Pancreas (tissue), 10 donors: ENCODE results near the gene ANP32A. TPM values are rescaled to one million over a fixed set of nuclear protein-coding genes. Genes with fewer than 3 reads are reported as not detected.

Experiments used
- ATAC-seq, 4 donors: fragments of 200-7000 bp; cut with Tn5 transposase; one replicate each; pipeline versions ENCODE4 v1.8.0 to v1.9.1; 2020; ENCODE audit warnings: mild to moderate bottlenecking in 4 of 4, moderate library complexity in 4 of 4
- DNase-seq, 6 donors: peaks; one replicate each; pipeline ENCODE4 v3.0.0-alpha.2; 2020
- FAIRE-seq: peaks from 2 replicates; lab custom pipeline; 2012; peaks lifted over from hg19 to GRCh38; lab: Jason Lieb, UNC
- H3K27ac ChIP-seq, 4 donors: fragments of 200-600 bp; sonication (generic); 1 replicate in 3 of 4; 2 replicates in 1 of 4; pipeline versions ENCODE4 v1.5.0 to v1.8.0; 2020
- H3K27me3 ChIP-seq, 4 donors: fragments of 200-600 bp; one replicate each; pipeline ENCODE4 v1.8.0; 2021
- H3K36me3 ChIP-seq, 3 donors: fragments of 200-600 bp; sonication (generic) in 1 of 3; one replicate each; pipeline versions ENCODE4 v1.5.0 to v1.8.0; 2020 to 2021
- H3K4me1 ChIP-seq, 3 donors: fragments of 200-600 bp; one replicate each; pipeline ENCODE4 v1.8.0; 2021
- H3K4me3 ChIP-seq, 4 donors: fragments of 200-600 bp; sonication (generic) in 2 of 4; one replicate each; pipeline versions ENCODE4 v1.5.0 to v1.8.0; 2020 to 2021
- H3K9me3 ChIP-seq, 4 donors: fragments of 200-600 bp; one replicate each; pipeline ENCODE4 v1.8.0; 2021
- WGBS, 2 donors: extraction: QIAGEN DNeasy Blood & Tissue Kit; methylation state at CpG; one replicate each; pipeline ENCODE4 v1.1.7; 2013; 5-methylcytosine and 5-hydroxymethylcytosine counted together
- intact Hi-C, 3 donors: fragments of 100-400 bp; cut with DNase I; formaldehyde crosslinking; loops; one replicate each; pipeline versions ENCODE4 v1.11.1 to v1.14.2; 2022
- polyA plus RNA-seq, 2 donors: library from polyadenylated mRNA; stranded (reverse); fragments of 200-250 nt; gene quantifications; one replicate each; pipeline ENCODE4 v1.2.3, GENCODE V29; 2013
- total RNA-seq, 6 donors: library from RNA; stranded (reverse); fragmentation: NEBNext Ultra II Directional in 4 of 6; extraction: Animal tissue kit (Norgen Biotek cat#: 25700) in 4 of 6; gene quantifications; one replicate each; pipeline versions ENCODE4 v1.2.1 to v1.2.4, GENCODE V29; 2021 to 2023
- TF ChIP-seq, protein P1 (sequence below), 4 donors: fragments of 200-600 bp; sonication (generic) in 3 of 4; IDR thresholded peaks; one replicate each; pipeline versions ENCODE4 v1.5.0 to v1.8.0; 2021; ENCODE audit warnings: antibody characterized with exemption in 4 of 4
- donor health status: healthy with polysubstance abuse.
- donor health status: DM: no; HTN: no; CAD: no; lungs with moderate emphysema.
- donor health status: DM: no; HTN: no; CAD: no.
- donor health status: control.
- donor health status: control.
- donor health status: Bipolar disorder and iron deficiency.
- donor health status: DM: yes; HTN: yes; CAD: no.
- donor health status: DM: no; HTN: no; CAD: no.
- donor health status: DM: no; HTN: no; CAD: no.
- donor health status: DM: yes; HTN: yes; CAD: no.

ANP32A gene
- total and polyA plus RNA-seq, 8 donors, result 26.0 to 64.3 (median 41.3) TPM

DNA sequence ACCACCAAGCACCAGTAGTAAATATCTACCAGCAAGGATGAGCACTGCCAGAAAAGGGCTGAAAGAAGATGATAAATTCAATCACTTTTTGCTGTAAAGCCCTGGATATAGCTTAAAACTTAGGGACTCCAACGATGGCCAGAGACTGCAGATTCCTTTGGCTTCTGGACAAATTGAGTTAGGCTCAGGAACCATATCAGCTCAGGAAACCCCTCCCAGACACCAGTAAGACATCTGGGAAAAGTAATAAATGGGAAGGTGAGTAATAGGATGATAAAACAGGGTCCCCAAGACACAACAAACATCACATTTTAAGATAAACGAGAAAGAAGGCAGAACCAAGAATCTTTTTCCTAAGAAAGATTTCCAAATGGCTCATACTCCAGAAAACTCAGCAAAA is 65.0 kb downstream of the ANP32A start:
- intact Hi-C loops, result no loop called here
- H3K4me3 ChIP-seq, result no peak overlapping the region
- no peaks in the 10 kb centered on the region for H3K27me3 ChIP-seq
- H3K9me3 ChIP-seq, result no peaks in the 10 kb centered on the region
- H3K27ac ChIP-seq, result no peak overlapping the region
- ATAC-seq (no peak), FAIRE-seq (no peak), DNase-seq (no peak)
- 36% methylated on average over 2 of the region's 2 CpGs for WGBS, 2 donors
- H3K36me3 ChIP-seq, result no peaks in the 10 kb centered on the region
- TF ChIP-seq, protein P1, sequence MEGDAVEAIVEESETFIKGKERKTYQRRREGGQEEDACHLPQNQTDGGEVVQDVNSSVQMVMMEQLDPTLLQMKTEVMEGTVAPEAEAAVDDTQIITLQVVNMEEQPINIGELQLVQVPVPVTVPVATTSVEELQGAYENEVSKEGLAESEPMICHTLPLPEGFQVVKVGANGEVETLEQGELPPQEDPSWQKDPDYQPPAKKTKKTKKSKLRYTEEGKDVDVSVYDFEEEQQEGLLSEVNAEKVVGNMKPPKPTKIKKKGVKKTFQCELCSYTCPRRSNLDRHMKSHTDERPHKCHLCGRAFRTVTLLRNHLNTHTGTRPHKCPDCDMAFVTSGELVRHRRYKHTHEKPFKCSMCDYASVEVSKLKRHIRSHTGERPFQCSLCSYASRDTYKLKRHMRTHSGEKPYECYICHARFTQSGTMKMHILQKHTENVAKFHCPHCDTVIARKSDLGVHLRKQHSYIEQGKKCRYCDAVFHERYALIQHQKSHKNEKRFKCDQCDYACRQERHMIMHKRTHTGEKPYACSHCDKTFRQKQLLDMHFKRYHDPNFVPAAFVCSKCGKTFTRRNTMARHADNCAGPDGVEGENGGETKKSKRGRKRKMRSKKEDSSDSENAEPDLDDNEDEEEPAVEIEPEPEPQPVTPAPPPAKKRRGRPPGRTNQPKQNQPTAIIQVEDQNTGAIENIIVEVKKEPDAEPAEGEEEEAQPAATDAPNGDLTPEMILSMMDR (IDR thresholded peaks at IDR 0.05), result no peak
- no peaks in the 10 kb centered on the region for H3K4me1 ChIP-seq

DNA sequence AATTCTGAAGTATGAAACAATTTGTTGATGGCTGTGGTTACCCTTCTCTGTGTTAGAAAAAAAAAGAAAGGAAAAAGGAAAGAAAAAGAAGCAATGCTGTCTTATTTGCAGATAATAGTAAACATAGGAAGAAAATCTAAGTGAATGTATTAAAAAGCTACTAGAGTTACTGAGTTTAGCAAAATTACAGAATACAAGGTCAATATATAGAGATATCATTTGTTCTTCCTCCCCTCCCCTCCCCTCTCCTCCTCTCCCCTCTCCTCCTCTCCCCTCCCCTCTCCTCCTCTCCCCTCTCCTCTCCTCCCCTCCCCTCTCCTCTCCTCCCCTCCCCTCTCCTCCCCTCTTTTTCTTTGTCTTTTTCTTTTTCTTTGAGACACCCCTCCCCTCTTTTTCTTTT is 69.1 kb downstream of the ANP32A start:
- Histone ChIP-seq H3K9me3 (no peaks in the 10 kb centered on the region), H3K27ac (no peak overlapping the region), H3K4me1 (no peaks in the 10 kb centered on the region), H3K36me3 (no peaks in the 10 kb centered on the region), H3K27me3 (no peaks in the 10 kb centered on the region), H3K4me3 (no peak overlapping the region)
- ATAC-seq, result no peak
- intact Hi-C loops, result no loop called here
- TF ChIP-seq, protein P1 (IDR thresholded peaks at IDR 0.05), result no peak
- no peak for DNase-seq
- FAIRE-seq, result no peak

DNA sequence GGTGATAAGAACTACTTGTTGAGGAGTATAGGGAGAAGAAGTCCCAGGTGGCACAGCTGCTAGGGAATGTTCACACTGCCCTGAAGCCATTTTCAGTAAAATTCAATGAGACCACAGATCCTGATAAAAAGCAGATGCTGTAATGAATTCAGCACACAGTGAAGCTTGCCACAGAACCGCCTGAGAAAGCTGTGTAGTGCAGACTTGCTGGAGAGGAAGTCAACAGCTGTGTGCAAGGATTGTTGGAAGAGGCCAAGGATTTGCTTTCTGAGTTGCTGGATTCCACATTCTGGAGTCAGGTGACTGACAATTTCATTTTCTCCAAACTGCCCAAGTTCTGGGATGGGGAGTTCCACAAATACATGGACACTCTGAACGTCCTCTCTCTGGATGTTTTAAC is 70.9 kb downstream of the ANP32A start:
- no peaks in the 10 kb centered on the region for H3K4me1 ChIP-seq
- H3K9me3 ChIP-seq, result no peaks in the 10 kb centered on the region
- WGBS, 2 donors, result 72 to 81% methylated on average over 2 of the region's 2 CpGs
- no peak for DNase-seq
- no peak for ATAC-seq
- H3K27me3 ChIP-seq, result no peaks in the 10 kb centered on the region
- no peak overlapping the region for H3K4me3 ChIP-seq
- TF ChIP-seq, protein P1 (IDR thresholded peaks at IDR 0.05), result no peak
- intact Hi-C loops, result no loop called here
- H3K27ac ChIP-seq, result no peak overlapping the region
- no peaks in the 10 kb centered on the region for H3K36me3 ChIP-seq
- no peak for FAIRE-seq

DNA sequence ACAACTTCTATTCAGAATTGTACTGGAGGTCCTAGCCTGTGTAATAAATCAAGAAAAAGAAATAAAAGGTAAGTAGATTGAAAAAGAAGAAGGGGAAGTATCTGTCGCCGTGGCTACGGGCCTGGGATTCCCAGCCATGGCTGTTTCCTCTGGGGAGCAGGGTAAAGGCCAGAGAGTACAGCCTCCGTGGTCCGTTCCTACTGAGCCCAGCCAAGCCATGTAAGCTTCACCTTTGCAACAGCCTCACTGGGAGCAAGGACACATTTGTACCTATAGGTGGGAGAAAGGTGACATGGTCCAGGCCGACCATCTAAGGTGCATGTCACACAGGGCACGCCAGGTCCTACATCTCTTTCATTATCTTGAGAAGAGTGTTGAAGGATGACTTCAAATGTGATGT is 71.3 kb downstream of the ANP32A start:
- no peak for DNase-seq
- TF ChIP-seq, protein P1 (IDR thresholded peaks at IDR 0.05), result no peak
- Histone ChIP-seq H3K36me3 (no peaks in the 10 kb centered on the region), H3K27me3 (no peaks in the 10 kb centered on the region), H3K9me3 (no peaks in the 10 kb centered on the region), H3K4me1 (no peaks in the 10 kb centered on the region), H3K27ac (no peak overlapping the region), H3K4me3 (no peak overlapping the region)
- no peak for FAIRE-seq
- 82 to 86% methylated on average over 7 of the region's 7 CpGs for WGBS, 2 donors
- no peak for ATAC-seq
- intact Hi-C loops, result no loop called here

DNA sequence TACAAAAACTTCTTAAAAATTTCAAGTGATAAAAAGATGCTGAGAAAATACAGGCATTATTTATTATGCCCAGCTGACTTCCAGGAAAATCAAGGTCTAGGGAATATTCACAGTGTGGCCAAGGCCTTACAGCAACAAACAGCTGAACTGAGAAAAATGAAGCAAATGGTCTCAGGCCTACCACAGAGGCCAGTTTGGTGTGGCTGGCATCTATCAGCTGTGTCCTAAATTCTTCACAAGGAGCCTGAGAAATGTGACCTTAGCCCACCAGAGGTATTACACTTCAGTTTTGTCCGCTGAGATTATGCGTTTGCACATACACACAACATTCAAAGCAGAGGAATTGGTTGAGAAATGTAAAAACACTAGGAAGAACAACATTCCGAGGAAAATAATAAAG is 77.4 kb downstream of the ANP32A start:
- 93% methylated on average over 3 of the region's 3 CpGs for WGBS, 2 donors
- no peaks in the 10 kb centered on the region for H3K36me3 ChIP-seq
- intact Hi-C loops, result no loop called here
- TF ChIP-seq, protein P1 (IDR thresholded peaks at IDR 0.05), result no peak
- no peak overlapping the region for H3K4me3 ChIP-seq
- no peaks in the 10 kb centered on the region for H3K4me1 ChIP-seq
- H3K9me3 ChIP-seq, result no peaks in the 10 kb centered on the region
- no peak for DNase-seq
- no peak for FAIRE-seq
- H3K27me3 ChIP-seq, result no peaks in the 10 kb centered on the region
- no peak overlapping the region for H3K27ac ChIP-seq
- no peak for ATAC-seq
